HG03439 (cell line): Measurements from ENCODE around the gene BCL2.

Experiments used
- ATAC-seq: cut with Tn5 transposase; IDR thresholded peaks from one replicate; pipeline ENCODE4 v1.9.1; 2021; ENCODE audit warnings: mild to moderate bottlenecking, moderate library complexity; ENCODE audit not compliant: unreplicated experiment

Gene BCL2

DNA sequence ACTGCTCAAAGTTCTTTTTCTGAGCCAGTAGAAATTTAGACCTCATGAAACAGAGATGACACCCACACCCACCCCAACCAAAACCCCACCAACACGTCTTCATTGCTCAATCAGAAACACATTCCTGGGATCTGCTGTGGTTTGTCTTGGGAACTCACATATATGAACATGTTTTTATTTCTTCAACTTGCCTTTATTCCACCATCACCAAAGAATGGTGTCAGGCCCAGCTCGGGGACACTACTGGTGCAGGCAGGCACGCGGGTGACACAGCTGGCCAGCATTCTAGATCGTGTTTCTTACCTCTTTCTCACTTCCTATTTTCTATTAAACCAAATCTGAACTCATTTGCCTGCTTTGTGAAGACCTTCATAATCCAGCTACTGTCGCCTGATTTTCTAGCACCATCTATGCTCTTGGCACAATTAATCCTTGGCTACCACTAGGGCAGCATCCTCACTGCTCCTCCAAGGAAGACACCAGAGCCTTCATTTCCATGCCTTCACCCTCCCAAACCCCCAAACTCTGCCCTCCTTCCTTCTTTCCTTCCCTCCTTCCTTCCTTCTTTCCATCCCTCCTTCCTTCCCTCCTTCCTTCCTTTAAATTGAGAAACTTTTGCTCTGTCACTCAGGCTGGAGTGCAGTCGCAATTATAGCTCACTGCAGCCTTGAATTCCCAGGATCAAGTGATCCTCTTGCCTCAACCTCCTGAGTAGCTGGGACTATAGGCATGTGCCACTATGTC is 157.1 kb downstream of the BCL2 start:
- peak; percentile 13 for ATAC-seq

DNA sequence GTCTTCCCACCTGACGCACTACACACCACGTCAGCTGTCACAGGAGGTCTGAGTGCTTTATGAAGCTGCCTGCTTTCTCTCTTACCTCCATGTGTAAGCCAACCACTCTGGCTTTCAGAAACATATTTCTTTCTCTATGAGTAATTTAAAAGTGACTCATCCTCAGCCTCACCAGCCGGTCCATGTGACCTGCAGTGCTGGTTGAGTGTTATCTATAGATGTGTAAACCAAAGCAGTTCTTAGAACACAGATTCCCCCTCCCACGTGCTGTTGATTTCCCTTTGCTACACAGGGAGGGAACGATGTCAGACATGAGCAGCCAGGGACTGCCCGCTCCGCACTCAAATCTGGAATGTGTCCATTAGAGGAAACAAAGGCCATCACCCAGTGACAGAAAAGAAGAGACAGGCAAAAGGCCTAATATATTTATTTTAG is 157.8 kb downstream of the BCL2 start:
- peak; percentile 51 for ATAC-seq

- peak; percentile 25 for ATAC-seq
Observed at GRCh38 chr18:63161032-63161760, 158.4 kb downstream of the BCL2 start.

DNA sequence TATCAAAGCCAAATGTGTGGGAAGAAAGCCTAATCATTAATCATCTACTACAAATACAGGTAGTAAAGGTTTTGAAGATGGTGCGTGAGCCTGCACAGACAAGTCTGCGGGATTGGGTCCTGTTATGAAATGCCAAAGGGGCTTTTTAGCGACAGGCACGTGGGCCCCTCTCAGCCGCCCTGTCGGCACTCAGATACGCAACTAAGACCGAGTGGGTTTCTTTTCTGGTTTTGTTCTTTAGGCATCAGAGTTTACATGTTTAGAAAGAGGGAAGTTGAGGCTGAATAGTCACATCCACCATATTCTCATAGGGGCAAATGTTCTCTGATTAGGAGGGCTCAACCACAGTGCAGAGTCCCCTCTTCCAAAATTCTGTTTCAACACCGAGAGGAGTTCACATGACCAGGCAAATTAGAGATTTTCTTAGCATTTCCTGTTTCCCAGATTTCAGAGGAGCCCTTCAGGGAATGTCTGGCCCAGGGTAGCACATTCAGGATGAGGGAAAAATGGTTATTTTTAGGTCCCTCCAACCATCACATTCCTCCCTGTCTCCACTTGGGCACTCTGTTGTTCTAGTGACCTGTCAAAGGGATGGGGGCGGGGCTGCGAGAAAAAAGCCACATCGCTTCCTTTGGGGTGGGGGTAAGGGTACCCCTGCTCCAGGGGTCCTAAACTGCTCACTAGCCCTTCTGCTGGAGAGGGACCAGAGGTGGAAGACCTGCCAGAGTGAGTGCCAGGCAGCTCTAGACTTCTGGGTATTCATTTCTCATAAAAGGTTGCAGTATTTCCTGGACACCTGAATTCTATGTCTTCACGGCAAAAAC is 159.2 kb downstream of the BCL2 start:
- no peak for ATAC-seq

GRCh38 chr18:63159590-63159989 is 160.0 kb downstream of the BCL2 start:
- no peak for ATAC-seq

DNA sequence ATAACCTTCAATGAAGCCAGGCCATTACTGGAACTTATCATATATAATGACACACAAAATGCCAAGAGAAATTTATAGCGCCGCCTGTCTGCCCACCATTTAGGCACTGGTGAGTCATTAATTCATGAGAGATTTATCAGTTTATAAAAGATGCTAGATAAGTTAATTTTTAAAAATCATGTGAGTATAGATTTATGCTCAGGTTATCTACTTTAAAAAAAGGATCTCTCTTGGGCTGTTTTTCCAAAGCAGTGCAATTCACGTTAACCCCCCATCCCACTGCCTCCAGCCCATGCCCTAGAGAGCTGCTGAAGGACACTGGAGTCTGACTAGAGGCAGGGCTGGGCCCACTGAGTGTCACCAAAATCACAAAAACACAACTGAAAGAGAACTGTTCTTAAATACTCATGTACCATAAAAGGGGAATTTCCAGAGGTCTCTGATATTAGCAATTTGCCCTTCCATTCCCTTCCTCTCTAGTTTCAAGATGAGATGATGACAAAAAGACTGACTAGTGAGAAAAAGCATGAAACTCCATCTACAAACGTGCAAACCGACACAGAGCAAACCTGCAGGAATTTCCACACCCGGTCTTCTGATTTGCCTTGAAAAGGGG is 160.8 kb downstream of the BCL2 start:
- ATAC-seq = peak; percentile 9

DNA sequence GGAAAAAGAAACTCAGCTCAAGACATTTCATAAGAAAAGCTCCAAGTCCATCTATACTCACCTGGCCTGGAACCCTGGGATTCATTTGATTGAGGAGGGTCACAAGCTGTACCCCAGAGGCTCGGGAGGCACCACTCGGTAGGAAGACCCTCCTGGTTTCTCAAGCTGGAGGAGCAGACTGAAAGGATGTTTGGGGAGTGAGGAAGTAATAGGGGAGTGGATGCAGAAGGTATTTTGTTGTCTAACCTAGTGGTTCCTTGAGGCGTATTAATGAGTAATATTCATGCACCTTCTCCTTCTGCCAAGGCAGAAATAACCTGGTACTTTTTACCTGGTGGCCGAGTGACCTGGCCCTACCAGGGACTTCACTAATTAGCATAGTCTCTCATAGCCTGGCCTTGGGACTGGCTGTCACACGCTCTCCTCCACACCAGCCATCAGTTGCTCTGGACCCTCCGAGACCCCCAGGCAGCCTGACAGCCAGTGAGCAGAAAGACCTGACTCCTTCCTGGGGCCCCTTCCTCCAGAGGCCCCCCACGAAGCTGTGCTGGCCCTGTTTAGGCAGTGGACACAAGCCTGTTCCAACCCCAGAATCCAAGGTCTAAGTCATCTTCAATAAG is 161.4 kb downstream of the BCL2 start:
- ATAC-seq = no peak

GRCh38 chr18:63157293-63158011 is 162.1 kb downstream of the BCL2 start:
- ATAC-seq = no peak

GRCh38 chr18:63155910-63156773 is 163.4 kb downstream of the BCL2 start:
- ATAC-seq = no peak

GRCh38 chr18:63155169-63155852 is 164.3 kb downstream of the BCL2 start:
- peak; percentile 41 for ATAC-seq

DNA sequence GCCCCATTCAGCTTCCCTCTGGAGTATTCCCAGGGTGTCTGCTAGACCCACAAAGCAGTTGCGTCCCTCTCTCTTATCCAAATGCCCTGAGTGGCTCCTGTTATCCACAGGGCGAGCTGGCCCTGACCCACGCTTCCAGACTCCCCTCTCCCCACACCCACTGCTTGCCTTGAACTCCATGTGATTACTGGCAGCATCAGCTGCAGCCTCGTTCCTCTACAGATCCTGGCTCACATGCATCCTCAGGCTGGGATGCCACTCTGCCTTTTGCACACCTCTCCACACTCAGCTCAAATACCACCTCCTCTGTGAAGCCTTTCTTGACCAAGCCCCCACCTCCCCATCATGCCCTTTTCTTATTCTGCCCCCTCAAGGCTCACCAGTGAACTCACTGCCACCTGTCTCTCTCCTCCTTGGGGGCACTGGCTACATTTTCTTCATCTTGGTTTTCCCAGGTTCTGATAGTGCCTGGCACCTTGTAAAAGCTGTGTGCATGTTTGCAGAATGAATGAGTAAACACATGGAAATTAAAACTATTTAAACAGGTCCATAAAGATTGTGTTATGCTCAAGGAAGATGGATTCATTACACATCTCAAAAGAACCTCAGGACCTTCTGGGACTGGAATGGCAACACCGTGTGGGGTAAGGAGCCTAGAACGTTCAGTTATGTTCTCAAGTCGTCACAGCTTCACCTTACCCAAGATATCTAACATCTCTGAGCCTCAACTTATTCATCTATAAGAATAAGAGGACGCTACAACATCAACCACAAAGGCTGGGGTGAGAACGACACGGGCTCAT is 165.0 kb downstream of the BCL2 start:
- no peak for ATAC-seq

DNA sequence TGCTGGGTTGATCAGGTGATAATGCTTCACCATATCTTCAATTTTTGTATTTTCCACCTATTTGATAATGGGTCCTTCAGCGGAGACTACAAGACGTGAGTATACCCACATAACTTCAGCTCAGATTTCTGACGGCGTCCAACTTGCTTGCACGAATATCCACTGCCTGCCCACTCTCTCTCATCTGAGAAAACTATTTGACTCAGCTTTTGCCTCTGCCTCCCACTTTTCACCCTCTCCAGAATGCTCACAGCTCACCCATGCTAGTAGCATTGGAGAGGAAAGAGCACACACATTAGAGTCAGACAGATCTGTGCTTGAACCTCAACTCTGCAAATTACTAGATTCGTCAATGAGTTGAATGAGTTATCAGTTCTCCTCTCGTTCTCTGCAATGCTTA is 166.8 kb downstream of the BCL2 start:
- no peak for ATAC-seq

DNA sequence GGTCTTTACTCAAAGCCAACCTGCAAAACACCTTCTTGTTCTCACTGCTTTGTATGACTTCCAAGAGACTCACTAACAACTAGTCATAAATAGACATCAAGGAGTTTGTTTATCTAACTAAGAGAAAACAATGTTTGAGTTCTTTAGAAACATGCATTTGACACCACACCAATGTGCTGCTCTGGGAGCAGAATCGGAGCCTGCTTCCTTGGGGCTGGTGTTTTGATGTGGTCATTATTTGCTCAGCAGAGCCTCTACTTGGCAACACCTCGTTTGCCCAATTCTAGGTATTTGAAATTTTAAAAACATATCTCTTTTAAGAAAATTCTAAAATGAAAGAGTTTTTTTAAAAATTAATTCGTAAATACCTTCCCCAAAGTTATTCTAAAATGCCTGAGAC is 167.5 kb downstream of the BCL2 start:
- ATAC-seq = no peak

GRCh38 chr18:63151539-63151938 is 168.0 kb downstream of the BCL2 start:
- ATAC-seq = no peak

DNA sequence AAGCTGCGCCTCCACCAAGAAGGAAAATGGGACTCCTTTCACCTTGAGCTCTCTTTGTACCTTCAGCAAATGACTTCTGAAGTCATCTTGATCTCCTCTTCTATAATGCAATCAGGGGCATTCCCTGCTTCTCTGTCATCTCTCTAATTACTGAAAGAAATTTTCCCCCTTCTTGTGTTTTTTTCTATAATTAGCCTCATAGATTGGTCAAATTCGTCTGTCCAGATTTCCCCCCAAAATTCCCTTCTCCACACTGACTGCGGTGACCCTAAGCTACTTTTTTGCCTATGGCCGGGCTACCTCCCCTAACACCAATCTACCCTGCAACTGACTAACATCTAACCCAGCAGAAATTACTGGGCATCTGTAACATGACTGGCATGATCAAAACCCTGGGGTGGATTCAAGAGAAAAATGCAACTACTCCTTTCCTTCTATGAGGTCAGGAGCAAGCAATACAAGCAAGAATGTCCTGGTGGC is 168.6 kb downstream of the BCL2 start:
- no peak for ATAC-seq

DNA sequence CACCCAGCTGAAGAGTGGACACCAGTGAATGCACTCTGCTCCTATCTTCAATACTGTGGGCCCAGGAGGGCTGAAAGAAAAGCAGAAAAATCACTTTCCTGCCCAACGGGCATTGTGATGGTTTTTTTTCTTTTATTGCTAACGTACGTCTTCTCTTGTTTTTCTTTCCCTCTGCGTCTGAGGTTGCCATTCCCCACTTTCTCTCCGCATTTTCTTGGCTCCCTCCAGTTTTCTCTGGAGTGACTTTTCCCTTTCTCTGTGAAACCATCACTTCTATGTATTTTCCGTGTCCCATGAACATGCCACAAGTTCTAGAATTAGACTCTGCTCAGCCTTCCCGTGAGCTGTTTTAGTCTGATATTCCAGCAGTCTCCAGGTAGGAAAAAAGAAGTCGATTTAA is 169.2 kb downstream of the BCL2 start:
- ATAC-seq = no peak

GRCh38 chr18:63149302-63149587 is 170.3 kb downstream of the BCL2 start:
- ATAC-seq = no peak
